VCaP (cell line): Measurements from ENCODE around the gene TBC1D17.

ENCODE experiments used
- H3K27ac ChIP-seq: fragments of 450-650 bp; 2 replicates; pipeline ENCODE4 v1.5.1; 2017
- CTCF ChIP-seq: fragments of 450-650 bp; conservative IDR thresholded peaks from 2 replicates; pipeline ENCODE4 v1.5.1; 2017; ENCODE audit warnings: mild to moderate bottlenecking, moderate library complexity

Gene TBC1D17

DNA sequence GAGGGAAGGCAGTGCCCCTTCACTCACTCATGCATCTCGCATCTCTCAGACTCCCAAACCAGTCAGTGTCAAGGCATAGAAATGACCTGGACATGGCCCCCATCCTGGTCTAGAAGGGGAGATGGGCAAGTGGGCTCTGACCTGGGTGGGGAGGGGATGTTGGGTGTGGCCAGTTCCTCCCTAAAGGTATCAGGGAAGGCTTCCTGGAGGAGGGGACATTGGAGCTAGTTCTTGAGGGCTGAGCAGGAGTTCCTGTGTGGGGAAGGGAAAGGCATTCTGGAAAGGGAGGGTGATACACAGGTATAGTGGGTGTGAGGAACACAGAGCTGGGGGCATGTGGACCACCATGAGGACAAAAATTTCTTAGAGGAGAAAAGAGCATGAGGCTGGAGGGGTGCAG lies 15.2 kb downstream of the TBC1D17 start:
- H3K27ac ChIP-seq, result no peak overlapping the region
- no peak for TF ChIP-seq CTCF

- no peak overlapping the region for H3K27ac ChIP-seq
- no peak for TF ChIP-seq CTCF
Observed at GRCh38 chr19:49894011-49894664, 16.6 kb downstream of the TBC1D17 start.

DNA sequence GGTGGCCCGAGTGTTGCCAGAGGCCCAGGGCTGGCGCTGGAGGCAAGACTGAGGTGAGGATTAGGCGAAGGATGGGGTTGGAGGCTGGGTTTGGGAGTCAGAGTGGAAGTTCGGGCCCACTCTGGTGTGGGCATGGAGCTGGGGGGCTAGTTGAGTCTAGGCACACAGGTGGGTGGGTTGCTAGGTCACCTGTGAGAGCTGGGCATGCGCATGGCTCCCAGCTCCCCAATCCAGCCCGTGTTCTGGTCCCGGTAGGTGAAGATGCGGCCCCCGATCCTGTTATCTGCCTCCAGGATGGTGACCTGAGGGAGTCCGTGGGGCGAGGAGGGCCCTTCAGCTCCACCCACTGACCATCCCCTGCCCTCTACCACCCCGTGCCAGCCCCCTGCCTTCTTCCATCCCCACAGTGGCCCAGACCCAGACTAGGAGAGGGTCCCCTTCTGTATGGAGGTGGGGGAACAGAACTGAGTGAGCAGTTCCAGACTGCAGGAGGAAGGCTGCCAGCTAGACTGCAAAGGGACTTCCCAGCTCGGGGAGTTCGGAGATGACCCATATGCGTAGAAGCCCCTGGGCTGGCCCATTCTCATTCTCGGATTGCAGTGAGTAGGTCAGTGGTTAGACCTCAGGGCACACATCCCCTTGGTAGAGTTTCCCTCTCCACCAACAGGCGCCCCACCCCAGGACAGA lies 17.5 kb downstream of the TBC1D17 start:
- TF ChIP-seq CTCF, result no peak
- H3K27ac ChIP-seq, result no peak overlapping the region

DNA sequence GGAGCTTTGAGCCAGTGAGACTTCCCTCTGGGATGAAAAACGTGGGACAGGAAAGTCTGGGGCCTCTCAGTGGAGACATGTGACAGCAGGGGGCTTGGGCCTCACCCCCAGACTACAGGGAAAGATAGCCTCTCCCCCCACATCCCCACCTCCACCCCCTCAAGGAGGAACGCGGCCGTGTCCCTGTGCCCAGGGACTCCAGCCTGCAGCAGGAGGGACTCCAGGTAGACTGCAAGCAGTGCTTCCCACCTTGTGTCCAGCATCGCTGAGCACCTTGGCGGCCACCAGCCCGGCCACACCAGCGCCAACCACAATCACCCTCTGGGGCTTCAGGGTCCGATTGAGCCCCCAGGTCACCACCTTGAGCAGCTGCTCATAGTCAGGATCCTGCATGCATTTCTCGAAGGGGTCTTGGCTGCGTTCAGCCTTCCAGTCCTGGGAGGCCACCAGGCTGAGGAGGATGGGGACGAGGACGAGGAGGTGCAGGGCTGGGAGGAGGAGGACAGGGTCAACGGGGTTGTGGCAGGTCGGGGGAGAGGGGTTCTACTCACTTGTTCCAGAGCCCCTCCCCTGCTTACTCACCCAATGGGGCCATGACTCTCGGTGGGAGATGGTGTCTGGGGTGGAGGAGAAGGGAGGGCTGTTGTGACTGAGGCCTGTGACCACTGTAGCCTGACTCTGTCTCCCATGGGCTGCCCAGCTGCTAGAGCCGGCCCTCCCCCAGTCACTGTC lies 18.2 kb downstream of the TBC1D17 start:
- TF ChIP-seq CTCF, result no peak

GRCh38 chr19:49896863-49897621 lies 19.5 kb downstream of the TBC1D17 start, which contains the start of gene IL4I1:
TSS of gene IL4I1 (minus strand) at chr19:49896887. CDS start at chr19:49896160, 727 bp downstream.
- no peak for TF ChIP-seq CTCF
- H3K27ac ChIP-seq, result no peak within 1 kb of the TSS

More for the DNA sequence above, 18.2 kb downstream of the TBC1D17 start:
- no peak overlapping the region for H3K27ac ChIP-seq

- no peak overlapping the region for H3K27ac ChIP-seq
- no peak for TF ChIP-seq CTCF
Observed at GRCh38 chr19:49904136-49904535, 26.6 kb downstream of the TBC1D17 start.
